ENCODE data around the gene WWC1.

The WWC1 gene

GRCh38 chr5:168417731-168418429 lies 126.4 kb downstream of the WWC1 start:
- Histone ChIP-seq H3K9me2 (replicated peaks; ENCODE audit: insufficient read depth, low read length) (no peaks in the 10 kb centered on the region), H2AFZ (ENCODE audit: low read length) (no peak overlapping the region), H3K4me2 (ENCODE audit: low read depth, low read length) (no peak overlapping the region), H4K20me1 (ENCODE audit: insufficient read depth, low read length) (no peaks in the 10 kb centered on the region), H3K27ac (ENCODE audit: low read length) (no peak overlapping the region), H3F3A (ENCODE audit: insufficient read depth, low read length) (no peaks in the 10 kb centered on the region), H3K36me3 (replicated peaks; ENCODE audit: insufficient read depth, low read length) (no peaks in the 10 kb centered on the region), H3K9me3 (replicated peaks; ENCODE audit: insufficient read depth, low read length) (no peaks in the 10 kb centered on the region), H3K4me3 (ENCODE audit: low read length) (no peak overlapping the region), H3K9ac (ENCODE audit: low read length) (no peak overlapping the region), H3K79me2 (ENCODE audit: low read length) (no peaks in the 10 kb centered on the region), H3K4me1 (ENCODE audit: low read length) (no peaks in the 10 kb centered on the region), H3K27me3 (replicated peaks; ENCODE audit: insufficient read depth, low read length) (no peaks in the 10 kb centered on the region)
- TF ChIP-seq CTCF (IDR thresholded peaks at IDR 0.05; ENCODE audit: low read length) = no peak
- no peak for TF ChIP-seq EZH2 (optimal IDR thresholded peaks at IDR 0.05; ENCODE audit: low read depth, low read length)
- no peak for TF ChIP-seq EZH2phosphoT487 (IDR thresholded peaks at IDR 0.05; ENCODE audit: low read length)
- no peak for DNase-seq

- H2AFZ ChIP-seq (ENCODE audit: low read length) = no peak overlapping the region
- H3K4me2 ChIP-seq (ENCODE audit: low read depth, low read length) = no peak overlapping the region
- no peaks in the 10 kb centered on the region for H3F3A ChIP-seq (ENCODE audit: insufficient read depth, low read length)
- no peak overlapping the region for H3K27ac ChIP-seq (ENCODE audit: low read length)
- no peak for DNase-seq
- no peaks in the 10 kb centered on the region for H3K4me1 ChIP-seq (ENCODE audit: low read length)
- no peaks in the 10 kb centered on the region for H3K9me2 ChIP-seq (replicated peaks; ENCODE audit: insufficient read depth, low read length)
- H3K4me3 ChIP-seq (ENCODE audit: low read length) = no peak overlapping the region
- no peaks in the 10 kb centered on the region for H3K79me2 ChIP-seq (ENCODE audit: low read length)
- no peaks in the 10 kb centered on the region for H3K9me3 ChIP-seq (replicated peaks; ENCODE audit: insufficient read depth, low read length)
- H3K27me3 ChIP-seq (replicated peaks; ENCODE audit: insufficient read depth, low read length) = no peaks in the 10 kb centered on the region
- H3K9ac ChIP-seq (ENCODE audit: low read length) = no peak overlapping the region
- TF ChIP-seq CTCF (IDR thresholded peaks at IDR 0.05; ENCODE audit: low read length) (no peak), EZH2 (optimal IDR thresholded peaks at IDR 0.05; ENCODE audit: low read depth, low read length) (no peak), EZH2phosphoT487 (IDR thresholded peaks at IDR 0.05; ENCODE audit: low read length) (no peak)
- H3K36me3 ChIP-seq (replicated peaks; ENCODE audit: insufficient read depth, low read length) = no peaks in the 10 kb centered on the region
- no peaks in the 10 kb centered on the region for H4K20me1 ChIP-seq (ENCODE audit: insufficient read depth, low read length)
Observed at GRCh38 chr5:168420461-168420860, 129.0 kb downstream of the WWC1 start.

GRCh38 chr5:168422431-168422830 lies 131.0 kb downstream of the WWC1 start:
- Histone ChIP-seq H3K4me3 (ENCODE audit: low read length) (no peak overlapping the region), H3K9ac (ENCODE audit: low read length) (no peak overlapping the region), H3K27ac (ENCODE audit: low read length) (no peak overlapping the region), H3K79me2 (ENCODE audit: low read length) (no peaks in the 10 kb centered on the region), H4K20me1 (ENCODE audit: insufficient read depth, low read length) (no peaks in the 10 kb centered on the region), H3F3A (ENCODE audit: insufficient read depth, low read length) (no peaks in the 10 kb centered on the region), H3K36me3 (replicated peaks; ENCODE audit: insufficient read depth, low read length) (no peaks in the 10 kb centered on the region), H3K4me2 (ENCODE audit: low read depth, low read length) (no peak overlapping the region), H3K9me2 (replicated peaks; ENCODE audit: insufficient read depth, low read length) (no peaks in the 10 kb centered on the region), H3K4me1 (ENCODE audit: low read length) (no peaks in the 10 kb centered on the region), H3K27me3 (replicated peaks; ENCODE audit: insufficient read depth, low read length) (no peaks in the 10 kb centered on the region), H2AFZ (ENCODE audit: low read length) (no peak overlapping the region), H3K9me3 (replicated peaks; ENCODE audit: insufficient read depth, low read length) (no peaks in the 10 kb centered on the region)
- peak; percentile 17 for DNase-seq
- TF ChIP-seq CTCF (IDR thresholded peaks at IDR 0.05; ENCODE audit: low read length) (peak; percentile 19; the same call in 1 of the 2 replicates), EZH2 (optimal IDR thresholded peaks at IDR 0.05; ENCODE audit: low read depth, low read length) (no peak)
